Kidney epithelial cell (primary cell): ENCODE measurements around the gene RPL19. TPM values are rescaled to one million over a fixed set of nuclear protein-coding genes. Genes with fewer than 3 reads are reported as not detected.
A peak's percentile ranks its signal among the peaks of the same experiment; 100 is the strongest.

Source experiments
- DNase-seq: peaks from one replicate; pipeline ENCODE4 v3.0.0-alpha.2; 2010; ENCODE audit warnings: low read depth
- H3K27me3 ChIP-seq: 2 replicates; pipeline ENCODE4 v1.6.0; 2011; ENCODE audit warnings: low read length; ENCODE audit not compliant: control insufficient read depth, insufficient read depth
- H3K36me3 ChIP-seq: 2 replicates; pipeline ENCODE4 v1.5.1; 2011; ENCODE audit warnings: low read length; ENCODE audit not compliant: control insufficient read depth, insufficient read depth
- H3K4me3 ChIP-seq: 2 replicates; pipeline ENCODE4 v1.5.1; 2011; ENCODE audit warnings: low read depth, mild to moderate bottlenecking, control low read depth, low read length
- CTCF ChIP-seq: IDR thresholded peaks from 2 replicates; pipeline ENCODE4 v1.5.1; 2011; ENCODE audit warnings: mild to moderate bottlenecking, moderate library complexity, low read length, control low read depth, inconsistent platforms; ENCODE audit not compliant: insufficient read depth, poor library complexity, severe bottlenecking
- total RNA-seq: library from RNA; depleted of rRNA; stranded (reverse); fragments of >200 nt; gene quantifications from 2 replicates; pipeline ENCODE4 v1.2.3, GENCODE V29; 2015

The RPL19 gene
- total RNA-seq, 1 donor from 2014 or later = 4,555 TPM

GRCh38 chr17:39236981-39237441, 36.9 kb downstream of the RPL19 start:
- peaks cover 8% of the 10 kb centered on the region for H3K27me3 ChIP-seq
- no peak for TF ChIP-seq CTCF
- H3K36me3 ChIP-seq = no peaks in the 10 kb centered on the region
- no peak for DNase-seq
- H3K4me3 ChIP-seq = no peak overlapping the region

- no peak for DNase-seq
- no peak for TF ChIP-seq CTCF
- H3K27me3 ChIP-seq = peaks cover 3% of the 10 kb centered on the region
- H3K36me3 ChIP-seq = no peaks in the 10 kb centered on the region
- H3K4me3 ChIP-seq = no peak overlapping the region
These were observed 37.5 kb downstream of the RPL19 start for GRCh38 chr17:39237586-39237985.

GRCh38 chr17:39238311-39238972, 38.4 kb downstream of the RPL19 start:
- Histone ChIP-seq H3K27me3 (peaks cover 3% of the 10 kb centered on the region), H3K4me3 (no peak overlapping the region), H3K36me3 (no peaks in the 10 kb centered on the region)
- TF ChIP-seq CTCF = no peak
- peak; percentile 25 for DNase-seq

GRCh38 chr17:39239640-39240314, 39.7 kb downstream of the RPL19 start:
- H3K4me3 ChIP-seq = no peak overlapping the region
- DNase-seq = no peak
- H3K27me3 ChIP-seq = peaks cover 6% of the 10 kb centered on the region
- H3K36me3 ChIP-seq = no peaks in the 10 kb centered on the region
- peak; percentile 83 for TF ChIP-seq CTCF

- H3K4me3 ChIP-seq = no peak overlapping the region
- no peak for TF ChIP-seq CTCF
- no peak for DNase-seq
- H3K27me3 ChIP-seq = peaks cover 6% of the 10 kb centered on the region
- H3K36me3 ChIP-seq = no peaks in the 10 kb centered on the region
These were observed 40.5 kb downstream of the RPL19 start for GRCh38 chr17:39240631-39241030.
